Activated naive CD8-positive, alpha-beta T cell treated with anti-CD3 and anti-CD28 coated beads, Interleukin-2, amount 10 ng/mL, durations not matched to agents 7 days and 5 days (primary cell): Measurements from ENCODE around the gene AREG. TPM values are rescaled to one million over a fixed set of nuclear protein-coding genes. Genes with fewer than 3 reads are reported as not detected.

Experiments
- ATAC-seq: fragments of 150-1000 bp; cut with Tn5 transposase; one replicate; pipeline ENCODE4 v1.10.0; 2021; ENCODE audit warnings: low read depth, moderate library complexity
- POLR2A ChIA-PET: fragments of 350-600 bp; sonication (Branson Sonifier 250); formaldehyde crosslinking; loops from one replicate; lab custom pipeline; 2021; ENCODE audit warnings: antibody characterized with exemption; lab: Charles Lee
- DNase-seq: peaks from one replicate; pipeline ENCODE4 v3.0.0; 2021
- H3K27ac Mint-ChIP-seq: one replicate; pipeline ENCODE4 v1.8.0; 2022; ENCODE audit warnings: mild to moderate bottlenecking, mixed read lengths
- H3K27me3 Mint-ChIP-seq: one replicate; pipeline ENCODE4 v1.8.0; 2022; ENCODE audit warnings: mild to moderate bottlenecking, moderate library complexity, mixed read lengths
- H3K36me3 Mint-ChIP-seq: one replicate; pipeline ENCODE4 v1.8.0; 2021; ENCODE audit warnings: mild to moderate bottlenecking, mixed read lengths
- H3K4me1 Mint-ChIP-seq: one replicate; pipeline ENCODE4 v1.8.0; 2021; ENCODE audit warnings: mixed read lengths
- H3K4me3 Mint-ChIP-seq: one replicate; pipeline ENCODE4 v1.8.0; 2022; ENCODE audit warnings: mild to moderate bottlenecking, moderate library complexity, mixed read lengths
- H3K9me3 Mint-ChIP-seq: one replicate; pipeline ENCODE4 v1.8.0; 2021; ENCODE audit warnings: mixed read lengths
- total RNA-seq, 2 experiments: library from RNA; stranded (reverse); gene quantifications; one replicate each; pipeline ENCODE4 v1.2.3, GENCODE V29; 2021

The AREG gene
- total RNA-seq, 2 experiments from 2014 or later = 0.40 TPM; not detected in 1

GRCh38 chr4:74456056-74456744 is 11.3 kb downstream of the AREG start:
- H3K4me1 Mint-ChIP-seq = no peaks in the 10 kb centered on the region
- H3K4me3 Mint-ChIP-seq = no peak overlapping the region
- DNase-seq = no peak
- peaks cover 9% of the 10 kb centered on the region for H3K27me3 Mint-ChIP-seq
- no peaks in the 10 kb centered on the region for H3K9me3 Mint-ChIP-seq
- no peak overlapping the region for H3K27ac Mint-ChIP-seq
- POLR2A ChIA-PET = no interaction called here
- H3K36me3 Mint-ChIP-seq = no peaks in the 10 kb centered on the region
- no peak for ATAC-seq

GRCh38 chr4:74456849-74457395 is 12.0 kb downstream of the AREG start:
- Mint-ChIP-seq H3K4me1 (no peaks in the 10 kb centered on the region), H3K27me3 (peaks cover 9% of the 10 kb centered on the region)
- POLR2A ChIA-PET = interaction anchor here (0.6 kb wide), 1 partner anchor 80 kb away, joined by 5 read pairs; no protein-coding TSS in a partner anchor

GRCh38 chr4:74460833-74461232 is 15.9 kb downstream of the AREG start:
- ATAC-seq = no peak
- POLR2A ChIA-PET = no interaction called here
- Mint-ChIP-seq H3K9me3 (no peaks in the 10 kb centered on the region), H3K4me3 (no peak overlapping the region), H3K27me3 (peaks cover 9% of the 10 kb centered on the region), H3K36me3 (no peaks in the 10 kb centered on the region), H3K27ac (no peak overlapping the region), H3K4me1 (no peaks in the 10 kb centered on the region)
- no peak for DNase-seq

More at GRCh38 chr4:74456849-74457395, 12.0 kb downstream of the AREG start:
- ATAC-seq (no peak), DNase-seq (no peak)
- H3K36me3 Mint-ChIP-seq = no peaks in the 10 kb centered on the region
- no peak overlapping the region for H3K4me3 Mint-ChIP-seq
- no peak overlapping the region for H3K27ac Mint-ChIP-seq
- no peaks in the 10 kb centered on the region for H3K9me3 Mint-ChIP-seq

GRCh38 chr4:74463123-74463522 is 18.2 kb downstream of the AREG start:
- Mint-ChIP-seq H3K36me3 (no peaks in the 10 kb centered on the region), H3K4me1 (no peaks in the 10 kb centered on the region), H3K27ac (no peak overlapping the region), H3K27me3 (peaks cover 4% of the 10 kb centered on the region), H3K9me3 (no peaks in the 10 kb centered on the region), H3K4me3 (no peak overlapping the region)
- POLR2A ChIA-PET = no interaction called here
- no peak for DNase-seq
- no peak for ATAC-seq

GRCh38 chr4:74464291-74464690 is 19.4 kb downstream of the AREG start:
- Mint-ChIP-seq H3K27me3 (peaks cover 4% of the 10 kb centered on the region), H3K4me1 (no peaks in the 10 kb centered on the region), H3K9me3 (no peaks in the 10 kb centered on the region), H3K36me3 (no peaks in the 10 kb centered on the region), H3K4me3 (no peak overlapping the region), H3K27ac (no peak overlapping the region)
- POLR2A ChIA-PET = no interaction called here
- ATAC-seq = no peak
- DNase-seq = no peak

GRCh38 chr4:74466242-74466641 is 21.3 kb downstream of the AREG start:
- POLR2A ChIA-PET = no interaction called here
- no peak for ATAC-seq
- DNase-seq = no peak
- Mint-ChIP-seq H3K36me3 (no peaks in the 10 kb centered on the region), H3K4me3 (no peak overlapping the region), H3K27me3 (peaks cover 3% of the 10 kb centered on the region), H3K4me1 (no peaks in the 10 kb centered on the region), H3K27ac (no peak overlapping the region), H3K9me3 (no peaks in the 10 kb centered on the region)

- no peak overlapping the region for H3K27ac Mint-ChIP-seq
- no peak overlapping the region for H3K4me3 Mint-ChIP-seq
- no peaks in the 10 kb centered on the region for H3K36me3 Mint-ChIP-seq
- ATAC-seq (no peak), DNase-seq (no peak)
- H3K9me3 Mint-ChIP-seq = no peaks in the 10 kb centered on the region
- H3K4me1 Mint-ChIP-seq = no peaks in the 10 kb centered on the region
- POLR2A ChIA-PET = interaction anchor here (0.6 kb wide), 1 partner anchor 96 kb away, joined by 5 read pairs; no protein-coding TSS in a partner anchor
- peaks cover 10% of the 10 kb centered on the region for H3K27me3 Mint-ChIP-seq
Observed at GRCh38 chr4:74471264-74471663, 26.3 kb downstream of the AREG start.

GRCh38 chr4:74473155-74473811 is 28.3 kb downstream of the AREG start:
- Mint-ChIP-seq H3K9me3 (no peaks in the 10 kb centered on the region), H3K36me3 (no peaks in the 10 kb centered on the region), H3K4me3 (no peak overlapping the region), H3K27me3 (peaks cover 14% of the 10 kb centered on the region), H3K4me1 (no peaks in the 10 kb centered on the region), H3K27ac (no peak overlapping the region)
- DNase-seq (no peak), ATAC-seq (no peak)
- POLR2A ChIA-PET = no interaction called here

GRCh38 chr4:74474345-74475090 is 29.6 kb downstream of the AREG start:
- H3K27me3 Mint-ChIP-seq = peaks cover 14% of the 10 kb centered on the region
- no peaks in the 10 kb centered on the region for H3K36me3 Mint-ChIP-seq
- DNase-seq = no peak

GRCh38 chr4:74475091-74475800 is 30.3 kb downstream of the AREG start:
- H3K36me3 Mint-ChIP-seq = no peaks in the 10 kb centered on the region
- H3K9me3 Mint-ChIP-seq = no peaks in the 10 kb centered on the region
- no peak for DNase-seq
- POLR2A ChIA-PET = no interaction called here
- no peak overlapping the region for H3K27ac Mint-ChIP-seq
- ATAC-seq = no peak
- H3K4me1 Mint-ChIP-seq = no peaks in the 10 kb centered on the region
- peaks cover 17% of the 10 kb centered on the region for H3K27me3 Mint-ChIP-seq
- no peak overlapping the region for H3K4me3 Mint-ChIP-seq

More at GRCh38 chr4:74474345-74475090, 29.6 kb downstream of the AREG start:
- Mint-ChIP-seq H3K9me3 (no peaks in the 10 kb centered on the region), H3K27ac (no peak overlapping the region), H3K4me3 (no peak overlapping the region), H3K4me1 (no peaks in the 10 kb centered on the region)
- no peak for ATAC-seq
- POLR2A ChIA-PET = no interaction called here

GRCh38 chr4:74475946-74476345 is 31.0 kb downstream of the AREG start:
- no peak overlapping the region for H3K4me3 Mint-ChIP-seq
- POLR2A ChIA-PET = no interaction called here
- no peak overlapping the region for H3K27ac Mint-ChIP-seq
- H3K9me3 Mint-ChIP-seq = no peaks in the 10 kb centered on the region
- peaks cover 20% of the 10 kb centered on the region for H3K27me3 Mint-ChIP-seq
- no peaks in the 10 kb centered on the region for H3K4me1 Mint-ChIP-seq
- H3K36me3 Mint-ChIP-seq = no peaks in the 10 kb centered on the region
- DNase-seq = no peak
- ATAC-seq = no peak

- no peaks in the 10 kb centered on the region for H3K9me3 Mint-ChIP-seq
- no peak for DNase-seq
- POLR2A ChIA-PET = no interaction called here
- no peak overlapping the region for H3K4me3 Mint-ChIP-seq
- no peak overlapping the region for H3K27ac Mint-ChIP-seq
- H3K36me3 Mint-ChIP-seq = no peaks in the 10 kb centered on the region
- ATAC-seq = no peak
- peaks cover 15% of the 10 kb centered on the region for H3K27me3 Mint-ChIP-seq
- H3K4me1 Mint-ChIP-seq = no peaks in the 10 kb centered on the region
Observed at GRCh38 chr4:74479009-74479408, 34.1 kb downstream of the AREG start.

- POLR2A ChIA-PET = no interaction called here
- H3K27me3 Mint-ChIP-seq = peaks cover 15% of the 10 kb centered on the region
- H3K4me3 Mint-ChIP-seq = no peak overlapping the region
Observed at GRCh38 chr4:74480267-74480666, 35.3 kb downstream of the AREG start.

More at GRCh38 chr4:74480267-74480666, 35.3 kb downstream of the AREG start:
- Mint-ChIP-seq H3K36me3 (no peaks in the 10 kb centered on the region), H3K27ac (no peak overlapping the region), H3K9me3 (no peaks in the 10 kb centered on the region), H3K4me1 (no peaks in the 10 kb centered on the region)
- ATAC-seq = no peak
- no peak for DNase-seq
